AML-193 (cell line): Measurements from ENCODE around the gene ZBED4.
A peak's percentile ranks its signal among the peaks of the same experiment; 100 is the strongest.

Experiments
- DNase-seq, 2 experiments: peaks; one replicate each; lab custom pipeline; 2025; lab: John Stamatoyannopoulos, UW

ZBED4 gene

GRCh38 chr22:49936018-49936972 lies 82.7 kb downstream of the ZBED4 start:
- DNase-seq, result peak; percentile 36

GRCh38 chr22:49936973-49937757 lies 83.5 kb downstream of the ZBED4 start:
- DNase-seq, result no peak

- DNase-seq, result no peak
Observed at GRCh38 chr22:49937758-49938564, 84.3 kb downstream of the ZBED4 start.

- DNase-seq, result no peak
Observed at GRCh38 chr22:49938565-49939136, 85.0 kb downstream of the ZBED4 start.
